H1 (cell line): ENCODE data around the gene RPL22L1.

ENCODE experiments used
- CHD2 ChIP-seq: IDR thresholded peaks from 2 replicates; pipeline ENCODE4 v1.6.1; 2012; ENCODE audit warnings: low read length, improper control_type of control experiment
- CTBP2 ChIP-seq: IDR thresholded peaks from 2 replicates; pipeline ENCODE4 v1.7.0; 2011; ENCODE audit warnings: borderline replicate concordance, mild to moderate bottlenecking, moderate library complexity, mixed read lengths, low read length; ENCODE audit not compliant: insufficient read depth, insufficient read length
- JUND ChIP-seq: IDR thresholded peaks from 2 replicates; pipeline ENCODE4 v1.6.1; 2011; ENCODE audit warnings: mild to moderate bottlenecking, improper control_type of control experiment, low read length
- POLR2A ChIP-seq, 2 experiments: IDR thresholded peaks; 1 replicate in 1 of 2; 2 replicates in 1 of 2; pipeline ENCODE4 v1.6.1; 2011; ENCODE audit warnings: low read depth in 2 of 2, low read length in 2 of 2, mild to moderate bottlenecking in 2 of 2; ENCODE audit errors: control extremely low read depth in 1 of 2
- RAD21 ChIP-seq, 2 experiments: IDR thresholded peaks in 1 of 2; conservative IDR thresholded peaks in 1 of 2; 2 replicates each; pipeline ENCODE4 v1.6.1; 2011; ENCODE audit warnings: low read depth in 2 of 2, low read length in 2 of 2, improper control_type of control experiment in 1 of 2, inconsistent platforms in 1 of 2, mild to moderate bottlenecking in 1 of 2, moderate library complexity in 1 of 2
- RFX5 ChIP-seq: IDR thresholded peaks from 2 replicates; pipeline ENCODE4 v1.6.1; 2011; ENCODE audit warnings: low read depth, low read length, improper control_type of control experiment, borderline replicate concordance
- TF ChIP-seq, protein P1 (sequence below), 3 experiments: IDR thresholded peaks; 1 replicate in 2 of 3; 2 replicates in 1 of 3; pipeline versions ENCODE4 v1.5.1 to v1.6.1; 2011; ENCODE audit warnings: low read length in 3 of 3, mild to moderate bottlenecking in 3 of 3, inconsistent platforms in 2 of 3, low read depth in 1 of 3, moderate library complexity in 1 of 3; ENCODE audit not compliant: insufficient read depth in 1 of 3; ENCODE audit errors: control extremely low read depth in 1 of 3
- TF ChIP-seq, protein P2 (sequence below): IDR thresholded peaks from 2 replicates; pipeline ENCODE4 v1.6.1; 2011; ENCODE audit warnings: low read length, improper control_type of control experiment
- TF ChIP-seq, protein P3 (sequence below): IDR thresholded peaks from 2 replicates; pipeline ENCODE4 v1.6.1; 2011; ENCODE audit warnings: low read depth, mild to moderate bottlenecking, low read length; ENCODE audit not compliant: insufficient read depth

DNA sequence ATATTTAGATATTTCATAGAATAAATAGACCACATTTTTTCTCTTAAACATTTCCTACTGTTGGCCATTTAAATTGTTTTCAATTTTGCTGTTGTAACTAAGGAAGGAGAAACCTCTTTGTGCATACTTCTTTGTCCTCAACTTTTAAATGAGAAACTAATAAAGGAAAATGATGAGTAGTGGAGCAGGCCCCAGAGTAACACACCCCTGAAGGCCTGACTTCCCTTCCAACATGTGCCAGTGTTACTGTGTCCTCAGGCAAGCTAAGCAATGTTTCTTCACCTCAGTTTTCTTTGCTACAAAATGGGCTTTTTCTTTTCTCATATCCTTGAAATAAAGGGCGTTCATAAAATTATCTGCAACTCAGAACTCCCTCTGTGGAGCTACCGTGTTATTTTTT lies 53.7 kb downstream of the RPL22L1 start:
- TF ChIP-seq, protein P1, sequence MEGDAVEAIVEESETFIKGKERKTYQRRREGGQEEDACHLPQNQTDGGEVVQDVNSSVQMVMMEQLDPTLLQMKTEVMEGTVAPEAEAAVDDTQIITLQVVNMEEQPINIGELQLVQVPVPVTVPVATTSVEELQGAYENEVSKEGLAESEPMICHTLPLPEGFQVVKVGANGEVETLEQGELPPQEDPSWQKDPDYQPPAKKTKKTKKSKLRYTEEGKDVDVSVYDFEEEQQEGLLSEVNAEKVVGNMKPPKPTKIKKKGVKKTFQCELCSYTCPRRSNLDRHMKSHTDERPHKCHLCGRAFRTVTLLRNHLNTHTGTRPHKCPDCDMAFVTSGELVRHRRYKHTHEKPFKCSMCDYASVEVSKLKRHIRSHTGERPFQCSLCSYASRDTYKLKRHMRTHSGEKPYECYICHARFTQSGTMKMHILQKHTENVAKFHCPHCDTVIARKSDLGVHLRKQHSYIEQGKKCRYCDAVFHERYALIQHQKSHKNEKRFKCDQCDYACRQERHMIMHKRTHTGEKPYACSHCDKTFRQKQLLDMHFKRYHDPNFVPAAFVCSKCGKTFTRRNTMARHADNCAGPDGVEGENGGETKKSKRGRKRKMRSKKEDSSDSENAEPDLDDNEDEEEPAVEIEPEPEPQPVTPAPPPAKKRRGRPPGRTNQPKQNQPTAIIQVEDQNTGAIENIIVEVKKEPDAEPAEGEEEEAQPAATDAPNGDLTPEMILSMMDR (IDR thresholded peaks at IDR 0.05; ENCODE audit: control extremely low read depth in 1 of 3, insufficient read depth in 1 of 3, low read depth in 1 of 3, low read length in 3 of 3): no peak
- no peak for TF ChIP-seq CHD2
- TF ChIP-seq CTBP2: no peak
- TF ChIP-seq RAD21 (IDR thresholded peaks at IDR 0.05 in 1 of 2, conservative IDR thresholded peaks at IDR 0.05 in 1 of 2; ENCODE audit: low read depth in 2 of 2, low read length in 2 of 2): no peak
- no peak for TF ChIP-seq RFX5
- no peak for TF ChIP-seq JUND
- TF ChIP-seq POLR2A (IDR thresholded peaks at IDR 0.05; ENCODE audit: control extremely low read depth in 1 of 2, low read depth in 2 of 2, low read length in 2 of 2): no peak
- TF ChIP-seq, protein P2, sequence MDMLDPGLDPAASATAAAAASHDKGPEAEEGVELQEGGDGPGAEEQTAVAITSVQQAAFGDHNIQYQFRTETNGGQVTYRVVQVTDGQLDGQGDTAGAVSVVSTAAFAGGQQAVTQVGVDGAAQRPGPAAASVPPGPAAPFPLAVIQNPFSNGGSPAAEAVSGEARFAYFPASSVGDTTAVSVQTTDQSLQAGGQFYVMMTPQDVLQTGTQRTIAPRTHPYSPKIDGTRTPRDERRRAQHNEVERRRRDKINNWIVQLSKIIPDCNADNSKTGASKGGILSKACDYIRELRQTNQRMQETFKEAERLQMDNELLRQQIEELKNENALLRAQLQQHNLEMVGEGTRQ: no peak
- TF ChIP-seq, protein P3, sequence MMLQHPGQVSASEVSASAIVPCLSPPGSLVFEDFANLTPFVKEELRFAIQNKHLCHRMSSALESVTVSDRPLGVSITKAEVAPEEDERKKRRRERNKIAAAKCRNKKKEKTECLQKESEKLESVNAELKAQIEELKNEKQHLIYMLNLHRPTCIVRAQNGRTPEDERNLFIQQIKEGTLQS: no peak
